SK-N-MC (cell line): ENCODE results near the gene CFAP299.

Experiments used
- FOXP2 ChIP-seq: optimal IDR thresholded peaks from 2 replicates; pipeline ENCODE3; 2011; ENCODE audit warnings: mild to moderate bottlenecking, moderate library complexity; ENCODE audit not compliant: insufficient read depth; ENCODE audit errors: extremely low read length, control extremely low read depth
- POLR2AphosphoS5 ChIP-seq: IDR thresholded peaks from 2 replicates; pipeline ENCODE4 v1.6.1; 2012; ENCODE audit warnings: mild to moderate bottlenecking, low read depth, low read length, borderline replicate concordance

DNA sequence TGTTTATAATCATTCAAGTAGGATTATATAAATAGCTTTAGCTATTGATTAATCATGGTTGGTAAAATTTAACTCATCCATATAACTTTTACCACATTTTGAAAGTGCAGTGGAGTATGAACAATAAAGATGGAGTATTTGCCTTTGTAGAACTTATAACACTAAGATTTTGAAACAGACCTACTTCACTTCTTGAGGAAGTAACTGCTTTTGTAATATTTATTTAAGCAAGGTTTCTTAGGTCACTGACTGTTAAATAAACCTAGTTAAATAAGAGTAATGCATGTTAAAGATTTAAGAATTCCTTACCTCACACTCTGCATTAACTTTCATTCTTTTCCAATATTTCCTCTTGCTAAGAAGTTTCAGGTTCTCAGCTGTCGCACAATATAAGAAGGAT lies 242.5 kb downstream of the CFAP299 start:
- TF ChIP-seq FOXP2 (no peak), POLR2AphosphoS5 (no peak)
